ENCODE data around the gene TRH. TPM values are rescaled to one million over a fixed set of nuclear protein-coding genes. Genes with fewer than 3 reads are reported as not detected.

The TRH gene
- total and polyA plus RNA-seq, 2 of the 8 experiments (the other 6 are each of a cell fraction or from before 2014, with no cell fraction given) = not detected

- no peak for TF ChIP-seq ATF2 (IDR thresholded peaks at IDR 0.05; ENCODE audit: low read length)
- no peak for TF ChIP-seq POU5F1 (IDR thresholded peaks at IDR 0.05; ENCODE audit: low read depth, low read length)
- TF ChIP-seq JUN (IDR thresholded peaks at IDR 0.05; ENCODE audit: low read depth, low read length) = no peak
- TF ChIP-seq TEAD4 (IDR thresholded peaks at IDR 0.05; ENCODE audit: low read depth, low read length) = no peak
- no peak for TF ChIP-seq SRF (IDR thresholded peaks at IDR 0.05; ENCODE audit: low read depth, low read length)
- no peak for TF ChIP-seq HDAC6 (IDR thresholded peaks at IDR 0.05; ENCODE audit: low read depth, low read length)
- TF ChIP-seq SIN3A (conservative IDR thresholded peaks at IDR 0.05 in 1 of 2, IDR thresholded peaks at IDR 0.05 in 1 of 2; ENCODE audit: low read depth in 1 of 2, low read length in 2 of 2) = no peak
Measured at GRCh38 chr3:129944709-129945108, 29.8 kb upstream of the TRH start (continued).

All from H1 (cell line).